T-helper 9 cell (primary cell): ENCODE data around the gene CLRN3.

Source experiments
- DNase-seq: peaks from one replicate; pipeline ENCODE4 v3.0.0-alpha.2; 2020

The CLRN3 gene

DNA sequence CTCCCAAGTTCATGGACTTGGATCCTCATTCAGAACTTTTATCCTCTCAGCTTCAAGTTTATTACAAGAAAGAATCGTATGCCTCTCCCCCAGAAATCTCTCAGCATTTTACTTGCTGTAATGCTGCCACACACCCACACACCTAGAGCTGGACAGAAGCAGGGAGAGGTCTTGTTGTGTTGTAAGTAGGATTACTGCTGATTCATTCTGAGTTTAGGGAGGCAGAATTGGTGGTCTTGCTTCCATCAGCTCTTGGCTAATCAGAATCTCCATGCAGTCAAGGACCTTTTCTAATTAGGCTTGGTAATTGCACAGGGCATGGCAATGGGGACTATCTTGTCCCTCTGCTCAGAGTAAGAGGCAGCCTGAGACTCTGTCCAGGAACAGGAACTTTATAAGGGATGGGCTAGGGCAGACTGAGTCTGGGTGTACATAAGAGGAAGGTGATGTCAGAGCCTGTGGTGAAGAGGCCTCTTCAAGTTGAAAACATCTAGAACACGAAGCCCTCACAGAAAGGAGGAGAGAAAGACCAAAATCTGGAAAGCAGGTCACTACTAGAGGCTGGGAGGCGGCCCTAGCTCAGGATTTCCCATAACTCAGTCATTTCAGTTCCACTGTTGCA, 7.1 kb upstream of the CLRN3 start:
- DNase-seq: no peak

DNA sequence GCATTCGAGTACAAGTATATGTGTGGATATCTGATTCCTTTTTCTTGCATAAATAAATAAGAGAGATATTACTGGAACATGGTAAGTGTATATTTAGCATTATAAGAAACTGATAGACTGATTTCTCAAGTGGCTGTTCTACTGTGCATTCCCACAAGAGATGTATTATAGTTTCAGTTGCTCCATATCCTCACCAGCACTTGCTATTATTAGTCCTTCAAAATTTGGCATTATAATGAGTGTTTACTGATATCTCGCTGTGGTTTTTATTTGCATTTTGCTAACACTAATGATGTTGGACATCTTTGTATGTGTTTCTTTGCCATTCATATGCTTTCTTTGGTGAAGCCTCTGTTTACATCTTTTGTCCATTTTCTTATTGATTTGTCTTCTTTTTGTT, 4.4 kb upstream of the CLRN3 start:
- no peak for DNase-seq

DNA sequence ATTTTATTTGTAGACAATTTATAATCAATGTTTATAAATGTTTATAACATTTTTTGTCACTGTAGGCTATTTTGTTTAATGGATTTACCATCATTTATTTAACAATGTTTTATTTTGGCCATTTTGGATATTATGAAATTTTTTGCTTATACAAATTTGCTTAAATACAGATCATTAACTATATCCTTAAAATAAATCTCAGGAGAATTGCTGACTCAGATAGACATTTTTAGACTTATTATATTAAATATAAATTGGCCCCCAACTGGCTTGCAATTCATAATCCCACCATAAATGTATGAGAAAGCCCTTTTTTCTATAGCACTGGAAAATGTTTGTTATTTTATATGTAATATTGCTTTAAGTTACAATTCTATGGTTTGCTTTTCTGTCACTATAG, 3.8 kb upstream of the CLRN3 start:
- DNase-seq: no peak

GRCh38 chr10:127894146-127894545, 1.4 kb upstream of the CLRN3 start:
- no peak for DNase-seq

- no peak for DNase-seq
These were observed 1.9 kb downstream of the CLRN3 start for GRCh38 chr10:127890832-127891334.

GRCh38 chr10:127890216-127890615, 2.5 kb downstream of the CLRN3 start:
- DNase-seq: no peak

GRCh38 chr10:127889605-127890195, 3.0 kb downstream of the CLRN3 start:
- no peak for DNase-seq

GRCh38 chr10:127888521-127889312, 4.0 kb downstream of the CLRN3 start:
- DNase-seq: no peak

- no peak for DNase-seq
These were observed 5.0 kb downstream of the CLRN3 start for GRCh38 chr10:127887541-127888415.

- DNase-seq: no peak
These were observed 6.2 kb downstream of the CLRN3 start for GRCh38 chr10:127886371-127887051.

GRCh38 chr10:127884501-127884900, 8.2 kb downstream of the CLRN3 start:
- no peak for DNase-seq

- no peak for DNase-seq
These were observed 9.2 kb downstream of the CLRN3 start for GRCh38 chr10:127883516-127883915.

DNA sequence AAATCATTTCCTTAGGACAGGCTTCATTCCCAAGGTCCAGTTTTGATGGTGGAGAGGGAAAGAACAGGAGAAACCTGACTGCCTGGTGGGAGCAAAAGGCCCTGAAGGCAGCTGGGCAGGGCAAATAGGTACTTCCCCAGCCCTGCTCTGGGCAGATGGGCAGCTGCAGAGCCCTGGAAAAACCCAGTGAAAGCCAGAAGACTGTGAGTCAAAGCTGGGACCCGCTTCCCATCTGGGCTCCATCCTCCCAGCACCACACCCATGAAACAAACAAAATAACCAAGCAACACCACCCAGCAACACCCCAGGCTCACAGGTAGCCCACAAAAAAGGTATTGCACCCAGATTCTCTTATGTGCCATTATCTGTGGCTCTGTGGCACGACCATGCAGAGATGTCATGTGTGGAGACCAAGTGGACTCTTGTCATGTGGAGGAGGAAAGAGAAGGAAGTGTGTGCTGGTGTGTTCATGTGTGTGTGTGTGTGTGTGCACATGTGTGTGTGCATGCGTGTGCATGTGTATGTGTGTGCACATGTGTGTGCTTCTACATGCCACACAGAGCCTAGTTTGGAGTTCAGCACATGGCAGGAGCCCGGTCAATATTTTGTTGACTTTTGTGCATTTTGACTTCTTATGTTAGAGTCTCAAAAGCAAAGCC, 9.8 kb downstream of the CLRN3 start:
- DNase-seq: no peak

GRCh38 chr10:127882391-127882790, 10.3 kb downstream of the CLRN3 start:
- DNase-seq: no peak

GRCh38 chr10:127881262-127881661, 11.5 kb downstream of the CLRN3 start:
- no peak for DNase-seq

GRCh38 chr10:127880557-127880956, 12.2 kb downstream of the CLRN3 start:
- no peak for DNase-seq

- DNase-seq: no peak
These were observed 14.2 kb downstream of the CLRN3 start for GRCh38 chr10:127878475-127879055.

GRCh38 chr10:127877699-127878098, 15.0 kb downstream of the CLRN3 start:
- DNase-seq: no peak

DNA sequence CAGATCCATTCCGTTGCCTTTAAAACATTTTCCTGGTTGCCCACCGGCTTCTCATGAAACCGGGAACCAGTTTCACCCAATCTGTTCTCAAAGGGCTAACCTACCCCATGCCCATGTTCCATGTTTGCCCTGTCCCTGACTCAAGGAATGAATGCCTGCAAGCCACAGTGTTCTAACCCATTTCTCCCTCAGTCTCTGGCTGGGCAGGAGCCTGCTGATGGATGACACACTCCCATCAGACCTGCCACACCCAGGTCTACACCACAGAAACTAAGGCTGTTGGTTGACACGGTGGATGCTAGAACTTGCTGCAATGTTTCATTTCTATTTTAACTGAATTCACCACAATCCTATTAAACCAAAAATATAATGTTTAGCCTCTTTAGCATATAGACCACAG, 15.6 kb downstream of the CLRN3 start:
- no peak for DNase-seq

DNA sequence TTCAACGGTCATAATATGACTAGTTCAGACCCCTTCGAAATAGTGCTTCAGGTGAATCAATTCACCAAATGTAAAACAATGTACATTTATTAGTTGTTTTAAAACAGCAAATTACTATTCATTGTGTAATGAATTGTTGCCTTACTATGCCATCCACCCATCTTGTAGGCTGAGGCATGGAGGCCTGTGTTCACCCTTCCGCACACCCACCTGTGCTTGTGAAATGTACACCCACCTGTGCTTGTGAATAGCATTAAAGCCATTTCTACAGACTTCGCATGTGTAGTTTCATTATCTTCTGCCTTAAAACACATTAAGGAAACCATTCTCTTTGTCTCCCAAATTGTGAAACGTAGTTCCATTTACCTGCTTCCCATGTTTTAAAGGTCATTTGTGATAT, 16.8 kb downstream of the CLRN3 start:
- DNase-seq: no peak

- DNase-seq: no peak
These were observed 17.3 kb downstream of the CLRN3 start for GRCh38 chr10:127875449-127875765.
